NCI-H146 (cell line): Measurements from ENCODE around the gene RRP1B.
A peak's percentile ranks its signal among the peaks of the same experiment; 100 is the strongest.
"Not testable (repeated sequence)": the region's sequence is repeated elsewhere in the genome, so short reads cannot be mapped to it uniquely, and the experiment has no call there.

Source experiments
- DNase-seq: peaks from one replicate; lab custom pipeline; 2025; lab: John Stamatoyannopoulos, UW

Gene RRP1B

GRCh38 chr21:43643193-43643592 is 16.2 kb upstream of the RRP1B start:
- no peak for DNase-seq

DNA sequence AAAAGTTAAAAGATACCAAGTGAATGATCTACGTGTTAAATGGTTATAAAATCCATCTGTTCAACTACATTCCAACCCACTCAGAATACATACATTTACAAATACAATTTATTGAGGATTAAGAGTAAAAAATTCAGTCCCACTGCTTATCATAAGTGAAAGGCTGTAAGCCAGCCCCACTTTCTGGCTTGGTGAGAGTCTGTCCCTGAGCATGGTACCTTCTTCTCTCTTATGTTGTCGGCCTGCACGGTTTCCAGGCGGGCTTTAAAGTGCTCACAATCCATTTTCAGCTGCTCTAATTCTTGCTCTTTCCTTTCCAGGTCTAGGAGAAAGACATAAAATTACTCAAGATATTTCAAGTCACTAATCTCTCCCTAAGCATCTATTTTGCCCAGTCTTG is 15.3 kb upstream of the RRP1B start:
- DNase-seq = no peak

DNA sequence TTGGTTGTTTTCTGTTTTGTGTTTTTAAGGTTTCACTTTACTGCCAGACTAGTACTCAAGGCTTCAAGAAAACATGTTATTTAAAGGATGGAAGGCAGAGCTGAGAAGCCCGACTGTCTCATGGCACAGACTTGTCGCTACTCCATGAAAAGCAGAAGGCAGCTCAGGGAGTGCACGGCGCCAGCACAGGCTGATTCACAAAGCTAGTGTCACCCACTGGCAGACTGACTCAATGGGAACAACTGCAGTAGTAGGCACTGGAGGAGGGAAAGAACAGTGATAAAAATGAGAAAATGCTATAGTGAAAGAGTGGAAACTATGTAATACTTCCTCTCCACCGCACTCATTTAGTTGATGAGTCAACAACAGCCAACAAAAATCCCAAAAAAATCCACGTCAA is 14.8 kb upstream of the RRP1B start:
- no peak for DNase-seq

GRCh38 chr21:43645136-43645891 is 14.0 kb upstream of the RRP1B start:
- peak; percentile 27 for DNase-seq

DNA sequence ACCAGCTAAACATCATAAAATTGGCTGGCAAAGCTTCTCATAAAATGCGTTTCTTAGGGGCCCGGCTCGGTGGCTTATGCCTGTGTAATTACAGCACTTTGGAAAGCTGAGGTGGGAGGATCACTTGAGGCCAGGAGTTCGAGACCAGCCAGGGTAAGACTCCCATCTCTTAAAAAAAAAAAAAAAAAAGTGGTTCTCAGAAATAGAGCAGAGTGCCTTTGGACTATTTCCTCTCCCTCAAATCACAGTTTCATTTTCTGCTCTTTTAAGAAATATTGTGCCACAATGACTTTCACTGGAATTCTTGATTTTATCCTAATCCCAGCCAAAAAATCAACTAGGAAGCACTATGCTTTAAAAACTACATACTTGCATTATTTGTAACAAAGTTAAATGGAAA is 13.4 kb upstream of the RRP1B start:
- no peak for DNase-seq

DNA sequence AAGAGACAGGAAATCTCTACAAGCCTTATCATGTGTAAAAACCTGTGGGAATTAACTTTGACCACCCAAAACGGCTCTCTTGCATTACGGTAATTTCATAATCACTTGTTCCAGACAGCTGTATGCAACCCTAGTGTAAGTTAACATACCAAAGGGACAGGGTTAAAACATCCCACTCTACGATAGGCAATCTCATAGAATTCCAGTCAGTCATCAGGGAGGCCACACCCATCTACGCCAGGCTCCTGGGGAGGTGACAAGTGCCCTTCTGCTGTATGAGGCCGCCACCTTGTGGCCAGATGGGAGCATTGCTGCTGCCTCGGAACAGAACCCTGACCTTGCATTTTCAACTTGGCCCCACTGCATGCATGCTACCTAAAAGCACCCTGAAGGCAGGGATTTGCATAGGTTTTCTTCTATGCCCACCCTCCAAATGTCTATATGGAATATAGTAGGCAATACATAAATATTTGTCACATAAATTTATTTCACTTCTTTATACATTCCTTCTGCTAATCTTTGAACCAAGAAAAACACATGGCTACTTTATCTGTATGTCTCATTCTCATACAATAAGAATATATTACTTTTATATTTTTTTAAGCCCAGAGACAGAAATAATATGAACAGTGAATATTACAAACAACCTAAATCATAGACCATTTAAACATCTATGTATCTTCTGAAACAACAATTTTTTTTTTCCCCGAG is 12.7 kb upstream of the RRP1B start:
- peak; percentile 78 for DNase-seq

GRCh38 chr21:43648171-43648570 is 11.2 kb upstream of the RRP1B start:
- no peak for DNase-seq

DNA sequence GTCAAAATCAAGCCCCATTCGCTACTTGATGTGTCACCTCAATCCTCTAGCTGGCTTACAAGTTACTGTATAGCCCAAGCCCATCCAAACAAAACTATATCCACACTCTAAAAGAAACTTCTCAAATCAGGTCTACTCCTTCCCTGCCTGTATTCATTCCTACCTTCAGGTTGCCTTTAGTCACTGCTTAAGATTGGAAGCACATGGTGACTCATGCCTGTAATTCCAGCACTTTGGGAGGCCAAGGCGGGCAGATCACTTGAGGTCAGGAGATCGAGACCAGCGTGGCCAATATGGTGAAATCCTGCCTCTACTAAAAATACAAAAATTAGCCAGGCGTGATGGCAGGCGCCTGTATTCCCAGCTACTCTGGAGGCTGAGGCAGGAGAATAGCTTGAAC is 7.4 kb upstream of the RRP1B start:
- DNase-seq = not testable (repeated sequence)

DNA sequence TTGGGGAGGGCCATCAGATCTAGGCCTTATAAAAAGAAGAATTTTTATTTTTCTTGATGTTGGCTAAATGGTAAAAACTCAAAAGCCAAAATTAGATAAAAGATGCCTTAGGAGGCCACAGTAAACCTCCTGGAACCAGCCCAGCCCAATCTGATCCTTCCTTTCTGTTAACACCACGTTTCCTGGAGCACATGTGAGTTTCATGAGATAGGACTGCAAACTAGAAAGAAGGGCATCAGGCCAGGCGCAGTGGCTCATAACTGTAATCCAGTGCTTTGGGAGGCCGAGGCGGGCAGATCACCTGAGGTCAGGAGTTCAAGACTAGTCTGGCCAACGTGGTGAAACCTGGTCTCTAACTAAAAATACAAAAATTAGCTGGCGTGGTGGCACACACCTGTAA is 6.7 kb upstream of the RRP1B start:
- DNase-seq = no peak

DNA sequence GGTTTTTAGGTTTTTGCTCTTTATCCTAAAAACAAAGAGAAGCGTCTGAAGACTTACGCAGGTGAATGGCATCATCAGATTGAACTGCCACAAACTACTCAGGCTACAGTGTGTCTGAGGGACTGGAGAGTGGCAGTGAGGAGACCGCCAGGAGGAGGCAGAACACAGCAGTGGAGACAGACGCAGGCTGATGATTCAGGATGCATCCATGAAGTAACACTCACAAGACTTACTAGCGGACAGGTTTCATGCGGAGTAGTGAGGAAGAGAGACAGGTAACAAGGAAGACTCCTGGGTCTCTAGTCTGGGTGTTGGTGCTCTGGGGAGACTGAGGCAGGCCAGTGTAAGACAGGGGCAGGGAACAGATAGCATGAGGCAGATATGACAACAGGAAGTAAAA is 5.7 kb upstream of the RRP1B start:
- DNase-seq = no peak

DNA sequence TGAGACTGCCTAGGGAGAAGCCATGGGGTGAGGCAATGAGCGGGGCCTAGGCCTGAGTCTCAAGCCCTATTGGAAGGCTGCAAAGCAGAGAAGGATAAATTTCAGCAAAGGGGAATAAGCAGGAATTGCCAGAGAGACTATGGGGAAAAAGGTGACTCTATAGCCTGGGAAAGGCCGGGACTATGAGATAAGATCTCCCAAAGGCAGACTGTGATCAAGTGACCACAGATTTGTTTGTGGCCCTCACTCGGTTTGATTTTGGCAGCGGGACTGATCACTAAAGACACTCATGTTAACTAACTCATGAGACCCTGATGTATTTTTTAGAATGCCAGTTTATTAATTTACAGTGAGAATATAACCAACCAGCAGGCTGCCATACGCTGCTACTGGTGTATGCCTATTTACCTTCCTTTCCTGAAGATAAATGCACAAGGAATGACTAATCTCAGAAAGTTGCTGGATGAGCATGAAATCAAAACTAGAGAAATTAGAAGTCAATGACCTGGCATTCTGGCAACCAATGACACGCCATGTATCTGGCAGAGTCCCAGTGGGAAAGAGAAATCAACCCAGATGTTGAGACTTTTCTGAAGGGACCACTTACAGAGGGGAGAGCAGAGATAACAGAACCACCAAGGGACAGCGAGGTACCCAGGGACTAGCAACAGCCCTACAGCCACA is 4.4 kb upstream of the RRP1B start:
- no peak for DNase-seq

GRCh38 chr21:43657355-43658087 is 1.8 kb upstream of the RRP1B start:
- no peak for DNase-seq

DNA sequence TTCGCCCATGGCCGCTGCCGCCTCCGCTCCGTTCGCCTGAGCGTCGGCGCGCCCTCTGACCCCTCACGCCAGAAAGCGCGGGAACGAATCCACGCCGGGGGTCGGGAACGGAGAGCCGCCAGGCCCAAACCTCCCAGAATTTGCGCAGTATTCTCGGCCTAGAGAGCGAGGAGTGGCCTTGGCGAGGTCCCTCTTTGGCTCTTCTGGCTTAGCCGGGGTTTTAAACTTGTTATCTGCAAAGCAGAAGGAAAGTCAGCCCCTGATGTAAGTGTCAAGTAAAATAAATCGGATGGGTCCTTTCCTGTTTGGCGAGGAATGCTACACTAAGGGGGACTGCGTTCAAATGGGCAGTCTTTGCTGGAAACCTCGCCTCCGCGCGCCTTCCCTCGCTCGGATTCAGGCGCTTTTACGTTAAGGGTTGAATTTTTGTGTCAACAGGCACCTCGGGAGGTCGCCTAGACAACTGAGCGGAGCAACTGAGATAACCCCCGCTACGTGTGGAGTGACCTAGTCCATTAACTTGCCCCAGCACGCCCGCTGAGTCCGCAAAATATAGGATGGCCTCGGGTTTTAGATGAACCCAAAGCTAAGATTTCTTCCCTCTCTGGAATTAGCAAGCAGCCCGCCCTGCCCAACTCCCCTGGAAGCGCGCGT is 1.1 kb upstream of the RRP1B start:
- no peak for DNase-seq

DNA sequence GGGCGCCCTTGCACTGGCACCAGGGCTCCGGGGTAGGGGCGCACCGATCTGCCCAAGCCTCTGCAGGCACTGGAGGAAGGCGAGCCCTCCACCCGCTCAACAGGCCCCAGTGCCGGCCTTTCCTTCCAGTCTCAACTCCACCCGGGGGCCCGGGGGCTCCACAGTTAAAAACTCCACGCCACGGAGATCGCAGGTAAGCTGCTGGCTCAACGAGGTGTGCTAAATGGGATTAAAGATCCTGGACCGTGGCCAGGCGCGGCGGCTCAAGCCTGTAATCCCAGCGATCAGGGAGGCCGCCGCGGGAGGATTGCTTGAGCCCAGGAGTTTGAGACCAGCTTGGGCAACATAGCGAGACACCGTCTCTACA is 608 bp upstream of the RRP1B start:
- no peak for DNase-seq

DNA sequence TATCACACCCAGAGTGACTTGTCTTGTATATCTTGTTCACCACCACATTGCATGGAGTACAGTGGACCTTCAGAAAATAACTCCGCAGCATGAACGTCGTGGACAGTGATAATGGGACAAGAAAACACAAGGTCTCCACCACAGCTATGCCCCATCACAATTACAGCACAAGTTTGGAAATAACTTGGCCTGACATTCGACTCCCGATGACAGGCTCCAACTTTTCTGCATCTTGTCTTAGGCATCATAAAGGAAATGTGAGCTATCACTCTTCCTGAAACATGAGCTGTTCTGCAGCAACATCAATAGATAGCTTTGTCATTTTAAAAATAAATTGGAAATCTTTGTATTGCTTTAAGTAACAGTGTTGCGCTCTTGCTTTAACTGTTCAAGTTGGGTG is 2.9 kb downstream of the RRP1B start:
- DNase-seq = no peak

- DNase-seq = no peak
Measured at GRCh38 chr21:43663033-43663432, 3.7 kb downstream of the RRP1B start.

DNA sequence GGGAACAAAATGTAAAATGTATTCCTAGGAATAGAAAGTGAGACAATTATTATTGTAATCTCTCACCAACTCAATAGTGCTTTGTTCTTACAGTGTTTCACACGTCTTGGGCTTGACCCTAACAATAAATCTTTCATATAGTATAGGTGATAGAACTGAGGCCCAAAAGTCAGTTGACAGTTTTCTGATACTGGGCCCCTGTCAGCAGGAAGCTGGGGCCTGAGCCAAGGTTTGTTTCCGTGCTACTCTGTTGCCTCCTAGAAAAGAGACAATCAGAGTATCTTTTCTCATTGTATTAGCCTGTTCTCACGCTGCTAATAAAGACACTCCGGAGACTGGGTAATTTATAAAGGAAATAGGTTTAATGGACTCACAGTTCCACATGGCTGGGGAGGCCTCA is 5.0 kb downstream of the RRP1B start:
- DNase-seq = no peak

GRCh38 chr21:43665879-43666278 is 6.5 kb downstream of the RRP1B start:
- no peak for DNase-seq

DNA sequence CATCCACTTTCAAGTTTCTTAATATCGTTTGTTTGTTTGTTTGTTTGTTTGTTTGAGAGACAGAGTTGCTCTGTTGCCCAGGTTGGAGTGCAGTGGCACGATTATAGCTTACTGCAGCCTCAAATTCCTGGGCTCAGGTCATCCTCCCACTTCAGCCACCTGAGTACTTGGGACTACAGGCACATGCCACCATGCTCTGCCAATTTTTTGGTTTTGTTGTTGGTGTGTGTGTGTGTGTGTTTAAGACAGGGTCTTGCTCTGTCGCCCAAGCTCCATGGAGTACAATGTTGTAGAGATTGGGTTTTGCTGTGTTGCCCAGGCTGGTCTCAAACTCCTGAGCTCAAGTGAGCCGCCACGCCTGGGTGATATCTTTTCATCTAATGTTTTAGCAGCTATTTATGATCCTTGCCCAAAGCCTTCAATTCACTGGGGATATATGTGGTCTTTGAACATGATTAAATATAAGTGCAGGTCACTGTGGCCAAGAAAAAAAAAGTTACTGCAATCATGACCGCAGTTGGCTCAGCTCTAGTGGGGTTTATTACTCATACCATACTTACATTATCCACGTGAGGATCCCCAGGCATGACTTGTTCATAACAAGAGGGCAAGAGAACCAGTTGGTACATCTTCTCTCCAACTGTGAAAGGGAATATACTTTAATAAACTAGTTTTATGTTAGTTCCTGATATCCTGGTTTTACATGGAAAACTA is 8.0 kb downstream of the RRP1B start:
- DNase-seq = no peak

- no peak for DNase-seq
Measured at GRCh38 chr21:43669828-43670605, 10.7 kb downstream of the RRP1B start.

DNA sequence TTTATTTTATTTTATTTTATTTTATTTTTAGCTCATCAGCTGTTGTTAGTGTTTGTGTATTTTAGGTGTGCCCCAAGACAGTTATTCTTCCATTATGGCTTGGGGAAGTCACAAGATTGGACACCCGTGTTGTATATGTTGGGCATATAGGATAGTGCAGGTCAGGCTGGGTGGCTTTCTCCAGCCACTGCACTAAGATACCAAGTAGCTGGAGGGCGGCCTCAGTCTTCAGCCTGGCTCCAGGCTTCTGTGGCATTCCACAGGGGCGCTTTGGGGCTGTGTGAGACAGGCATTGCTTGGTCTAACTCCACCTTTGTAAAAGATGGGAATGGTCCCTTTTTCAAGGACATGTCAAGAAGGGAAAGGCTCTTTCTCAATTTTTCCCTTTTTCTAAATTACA is 16.5 kb downstream of the RRP1B start:
- no peak for DNase-seq
